Measurements from ENCODE around the gene HOXA11.

Gene HOXA11

DNA sequence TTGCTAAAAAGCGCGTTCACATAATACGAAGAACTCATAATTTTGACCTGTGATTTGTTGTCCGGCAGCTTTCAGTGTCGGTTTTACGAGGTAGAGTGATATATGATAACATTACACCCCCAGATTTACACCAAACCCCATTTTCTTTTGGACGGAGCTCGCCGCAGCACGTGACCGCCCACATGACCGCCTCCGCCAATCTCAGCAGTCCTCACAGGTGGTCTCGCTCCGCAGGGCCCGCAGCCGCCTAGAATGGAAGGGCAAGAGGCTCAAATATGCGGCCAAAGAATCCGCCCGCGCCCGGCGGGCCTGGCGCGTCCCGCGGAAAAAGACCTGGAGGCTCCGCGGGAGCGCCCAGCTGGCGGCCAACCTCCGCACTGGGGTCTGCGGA lies 28.5 kb downstream of the HOXA11 start, which contains the start of gene HOXA7:
Gene HOXA7, minus strand, starts transcription at position 168 of the 391 bp plus-strand sequence. Its CDS starts 130 bp downstream, at position 38.
- no peak for DNase-seq

DNA sequence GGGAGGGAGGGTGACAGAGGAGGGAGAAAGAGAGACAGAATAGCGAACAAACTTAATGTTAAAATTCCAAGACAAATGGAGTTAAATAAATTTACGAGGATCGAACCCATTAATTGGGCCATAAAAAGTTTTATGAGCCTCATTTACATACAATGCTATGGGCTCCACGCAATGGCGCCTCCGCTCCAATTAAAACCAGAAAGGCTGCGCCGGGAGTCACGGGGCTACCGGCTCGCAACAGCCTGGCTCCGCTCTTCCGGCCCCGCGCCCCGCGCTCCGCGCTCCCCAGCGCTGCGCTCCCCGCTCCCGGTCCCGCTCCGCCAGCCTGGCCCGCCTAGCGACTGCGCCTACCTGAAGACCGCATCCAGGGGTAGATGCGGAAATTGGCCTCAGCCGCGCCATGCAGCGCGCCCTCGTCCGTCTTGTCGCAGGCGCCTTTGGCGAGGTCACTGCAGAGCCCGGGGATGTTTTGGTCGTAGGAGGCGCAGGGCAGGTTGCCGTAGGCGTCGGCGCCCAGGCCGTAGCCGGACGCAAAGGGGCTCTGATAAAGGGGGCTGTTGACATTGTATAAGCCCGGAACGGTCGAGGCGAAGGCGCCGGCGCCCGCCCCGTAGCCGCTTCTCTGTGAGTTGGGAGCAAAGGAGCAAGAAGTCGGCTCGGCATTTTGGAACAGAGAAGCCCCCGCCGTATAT lies 29.1 kb downstream of the HOXA11 start:
- no peak for DNase-seq

DNA sequence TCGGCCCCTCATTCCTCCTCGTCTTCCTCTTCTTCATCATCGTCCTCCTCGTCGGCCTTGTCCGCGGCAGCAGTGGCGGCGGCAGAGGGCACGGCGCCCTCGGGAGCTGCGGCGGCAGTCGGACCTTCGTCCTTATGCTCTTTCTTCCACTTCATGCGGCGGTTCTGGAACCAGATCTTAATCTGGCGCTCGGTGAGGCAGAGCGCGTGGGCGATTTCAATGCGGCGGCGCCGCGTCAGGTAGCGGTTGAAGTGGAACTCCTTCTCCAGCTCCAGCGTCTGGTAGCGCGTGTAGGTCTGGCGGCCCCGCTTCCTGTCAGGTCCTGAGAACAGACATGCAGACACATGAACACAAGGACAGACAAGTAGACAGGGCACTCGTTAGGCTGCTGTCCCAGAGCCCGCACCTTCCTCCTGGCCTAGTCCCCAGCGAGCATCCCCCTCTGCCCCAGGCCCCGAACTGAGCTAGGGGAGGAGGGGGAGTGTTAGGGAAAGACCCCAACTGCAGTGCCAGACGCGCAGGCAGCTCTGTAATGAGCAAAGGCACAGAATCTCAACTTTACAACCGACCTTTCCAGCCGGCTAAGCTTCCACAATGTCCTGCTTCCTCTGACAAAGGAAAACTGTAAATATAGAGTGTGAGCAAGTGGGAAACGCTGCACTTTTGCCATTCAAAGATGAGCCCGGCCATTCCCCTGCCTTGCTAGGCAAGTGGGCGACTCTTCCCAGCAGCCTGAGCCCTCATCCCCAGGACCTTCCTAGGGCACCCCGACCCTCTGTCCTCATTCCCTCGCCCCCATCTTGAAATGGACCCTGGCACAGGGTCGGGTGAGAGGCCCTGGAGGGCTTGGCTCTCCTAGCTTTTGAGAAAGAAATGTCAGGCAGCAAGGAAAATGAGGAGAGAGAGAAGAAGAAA lies 29.9 kb downstream of the HOXA11 start:
- no peak for DNase-seq

DNA sequence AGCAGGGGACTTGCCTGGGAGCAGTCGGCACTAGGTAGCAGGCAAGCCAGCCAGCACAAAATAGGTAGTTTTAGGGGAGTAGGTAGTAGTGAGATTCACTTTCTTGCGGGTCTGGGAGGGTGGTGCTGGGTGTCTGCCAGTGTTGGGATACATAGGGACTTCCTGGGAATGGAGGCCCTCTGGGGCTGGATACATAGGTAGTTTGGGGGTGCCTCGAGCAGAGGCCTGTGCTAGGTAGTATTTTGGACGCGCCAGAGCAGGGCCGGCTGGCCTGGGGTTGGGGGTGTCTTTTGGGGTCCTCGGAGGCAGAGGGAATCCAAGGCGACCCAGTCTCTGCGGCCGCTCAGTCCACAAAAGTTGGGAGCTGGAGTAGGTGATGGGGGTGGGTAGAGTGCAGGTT lies 30.7 kb downstream of the HOXA11 start:
- DNase-seq = no peak

DNA sequence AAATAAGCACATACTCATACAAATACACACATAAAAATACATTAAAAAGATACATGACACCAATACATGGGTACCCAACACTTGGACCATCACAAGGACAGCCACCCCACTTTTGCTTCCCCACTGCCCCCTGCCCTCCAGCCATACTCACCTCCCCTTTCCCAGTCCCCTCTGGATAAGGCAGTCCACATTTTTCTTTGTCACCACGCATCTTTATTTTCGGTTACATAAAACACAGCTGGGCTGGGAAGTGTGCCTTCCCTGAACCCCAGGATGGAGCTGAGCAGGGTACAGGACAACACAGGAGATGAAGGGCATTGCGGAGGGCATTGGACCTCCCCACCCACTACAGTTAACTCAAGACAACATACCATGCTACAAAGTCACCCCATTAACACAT lies 31.5 kb downstream of the HOXA11 start:
- no peak for DNase-seq

DNA sequence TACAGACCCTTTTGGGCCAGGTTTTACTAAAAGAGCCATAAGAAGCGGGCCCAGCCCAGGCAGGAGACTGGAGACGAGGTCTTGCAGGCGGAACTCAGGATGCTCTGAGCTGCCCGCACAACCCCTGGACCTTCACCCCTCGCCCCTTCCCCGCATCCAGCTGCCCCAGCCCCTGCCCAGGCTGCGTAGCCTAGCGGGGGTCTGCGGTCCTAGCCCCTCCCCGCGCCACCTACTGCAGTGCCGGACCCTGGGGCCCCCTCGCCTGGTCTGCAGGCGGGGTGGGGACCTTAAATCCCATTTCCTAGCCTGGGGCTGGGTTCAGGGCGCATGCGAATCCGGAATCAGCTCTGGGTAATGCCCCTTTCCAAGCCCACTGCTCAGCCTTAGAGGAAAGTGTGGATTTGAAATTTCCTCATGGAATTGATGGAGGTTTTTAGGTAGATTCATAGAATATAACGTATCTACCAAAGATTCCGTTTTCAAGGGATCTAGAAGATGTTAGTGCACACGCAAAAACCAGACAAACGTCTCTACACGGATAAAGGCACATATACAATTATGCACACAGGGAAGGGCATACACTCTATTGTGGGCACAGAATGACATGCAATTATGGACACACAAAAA lies 32.1 kb downstream of the HOXA11 start:
- DNase-seq = no peak

DNA sequence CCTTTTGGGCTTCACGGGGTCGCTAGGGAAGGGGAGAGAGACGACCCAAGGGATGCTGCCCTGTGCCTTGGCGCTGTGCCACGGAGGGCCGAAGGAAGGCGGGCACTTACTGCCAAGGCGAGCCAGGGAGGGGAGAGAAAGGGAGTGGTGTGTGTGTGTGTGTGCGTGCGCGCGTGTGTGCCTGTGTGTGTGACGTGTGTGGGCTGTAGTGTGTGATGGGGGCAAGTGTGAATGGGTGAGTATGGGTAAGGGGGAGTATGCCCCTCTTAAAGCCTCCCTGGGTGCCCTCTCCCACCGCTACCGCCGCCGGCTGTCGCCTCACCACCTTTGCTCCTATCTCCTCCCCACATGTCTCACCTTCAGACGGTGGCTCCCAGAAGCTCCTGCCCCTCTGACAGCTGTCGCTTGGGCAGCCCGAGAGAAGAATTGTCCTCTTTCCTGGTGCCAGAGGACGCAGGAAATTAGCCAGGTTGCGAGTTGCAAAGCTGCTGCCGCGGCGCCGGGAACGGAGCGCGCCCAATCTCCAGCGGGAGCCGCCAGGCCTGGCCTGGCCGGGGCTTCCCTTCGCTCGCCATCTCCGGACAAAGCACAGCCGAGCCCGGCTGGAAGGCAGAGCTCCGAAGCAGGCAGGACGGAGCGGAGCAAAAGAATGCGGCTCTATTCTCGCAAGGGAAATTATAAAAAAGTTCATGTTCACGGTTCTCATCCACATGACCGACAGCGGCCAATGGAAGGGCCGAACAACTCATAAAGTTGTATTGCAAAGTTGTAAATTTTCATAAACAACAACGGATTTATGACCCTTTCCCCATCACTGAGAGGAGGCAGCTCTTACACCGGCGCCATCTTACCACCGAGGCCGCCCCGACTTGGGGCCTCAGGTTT lies 32.9 kb downstream of the HOXA11 start, which contains the start of gene HOXA3:
Gene HOXA3, minus strand, starts transcription at position 653 of the 885 bp plus-strand sequence. CDS start 41,943 bp downstream, outside the sequence.
- peak; percentile 42 for DNase-seq

DNA sequence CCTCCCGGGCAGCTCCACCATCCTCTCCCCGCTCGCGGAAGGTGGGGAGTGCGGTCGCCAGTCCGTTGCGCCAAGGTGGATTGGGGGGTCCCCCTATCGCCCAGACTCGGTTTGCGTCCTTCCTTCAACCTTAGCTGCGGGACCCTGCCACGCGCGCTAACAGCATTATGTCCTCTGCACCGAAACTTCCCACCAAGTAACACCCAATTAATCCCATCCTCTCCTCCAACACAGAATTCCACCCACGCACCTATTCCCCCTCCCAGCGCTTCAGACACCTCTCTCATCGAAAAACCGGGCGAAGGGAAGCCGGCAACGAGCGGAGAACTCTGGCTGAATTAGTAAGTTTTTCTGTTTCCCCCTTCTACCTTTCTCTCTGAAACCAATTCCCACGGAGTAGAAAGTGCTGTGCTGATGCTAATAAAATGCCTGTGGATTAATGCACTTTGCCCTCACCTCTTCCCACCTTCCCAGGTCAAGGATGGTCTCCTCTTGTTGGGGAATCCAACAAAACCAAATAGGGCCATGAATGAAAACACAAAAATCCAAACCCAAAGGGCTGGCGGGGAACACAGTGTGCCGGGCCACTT lies 33.6 kb downstream of the HOXA11 start:
- DNase-seq = peak; percentile 76

DNA sequence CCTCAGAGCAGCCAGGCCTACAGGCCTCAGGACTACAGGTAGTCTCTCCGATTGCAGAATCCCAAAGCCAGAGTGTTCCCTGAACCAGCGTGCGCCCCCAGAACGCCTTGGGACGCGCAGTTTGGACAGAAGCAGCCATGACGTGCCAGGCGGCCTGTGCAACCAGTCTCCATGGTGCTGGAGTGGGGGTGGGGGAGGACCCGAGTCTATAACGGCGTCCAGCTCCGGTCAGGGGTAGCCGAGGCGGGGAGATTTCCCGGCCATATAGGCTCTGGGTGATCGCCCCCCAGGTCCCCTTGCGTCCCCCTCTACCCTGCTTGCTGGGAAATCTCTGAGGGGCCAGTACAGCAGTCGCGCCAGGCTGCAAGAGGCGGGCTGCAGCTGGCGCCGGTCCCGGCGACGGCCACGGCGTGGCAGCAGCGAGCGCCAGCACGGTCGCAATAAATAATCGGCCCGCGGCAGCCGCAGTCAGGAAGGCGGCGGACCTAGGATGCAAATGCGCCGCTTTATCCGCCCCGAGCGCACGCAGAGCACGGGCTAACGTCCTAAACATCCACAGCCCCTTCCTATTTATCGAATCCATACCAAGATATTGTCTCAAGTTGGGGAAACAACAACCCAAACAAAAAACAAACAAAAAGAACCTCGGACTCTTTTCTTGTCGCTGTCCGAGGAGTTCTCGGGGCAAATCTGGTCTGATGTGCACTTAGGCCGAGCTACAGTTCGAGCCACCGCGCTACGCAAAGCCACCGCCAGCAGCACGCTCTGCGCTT lies 34.3 kb downstream of the HOXA11 start:
- DNase-seq = peak; percentile 81

DNA sequence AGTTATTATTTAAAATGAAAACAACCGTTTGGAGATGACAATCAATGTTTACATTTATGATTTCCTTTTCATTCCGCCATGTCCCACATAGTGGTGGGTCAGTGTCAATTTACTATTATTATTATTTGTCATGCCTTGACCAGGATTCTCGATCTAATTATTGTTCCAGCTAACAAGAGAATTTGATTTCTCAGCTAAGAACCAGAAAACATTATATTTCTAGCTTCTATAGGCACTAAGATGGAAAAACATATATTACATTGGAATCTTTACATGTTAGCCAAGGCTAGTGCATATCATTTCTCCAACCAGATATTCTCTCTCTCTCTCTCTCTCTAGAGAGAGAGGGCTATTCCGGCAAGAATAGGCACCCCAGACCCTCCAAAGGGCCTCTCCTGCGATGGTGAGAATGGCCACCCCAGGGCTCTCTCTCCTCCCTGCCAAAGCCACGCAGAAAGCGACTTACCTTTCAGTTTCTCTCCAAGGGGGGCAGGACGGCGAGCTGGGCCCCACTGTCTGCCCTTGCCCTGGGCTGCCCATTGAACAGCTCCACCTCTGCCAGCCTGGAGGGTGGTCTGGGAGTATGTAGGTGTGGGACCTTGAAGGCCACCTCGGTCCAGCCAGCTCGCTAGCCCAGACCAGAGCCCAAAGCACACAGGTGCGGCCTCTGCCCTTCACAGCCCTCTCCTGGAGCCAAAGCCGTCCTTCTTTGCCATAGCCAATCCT lies 35.0 kb downstream of the HOXA11 start:
- peak; percentile 72 for DNase-seq

DNA sequence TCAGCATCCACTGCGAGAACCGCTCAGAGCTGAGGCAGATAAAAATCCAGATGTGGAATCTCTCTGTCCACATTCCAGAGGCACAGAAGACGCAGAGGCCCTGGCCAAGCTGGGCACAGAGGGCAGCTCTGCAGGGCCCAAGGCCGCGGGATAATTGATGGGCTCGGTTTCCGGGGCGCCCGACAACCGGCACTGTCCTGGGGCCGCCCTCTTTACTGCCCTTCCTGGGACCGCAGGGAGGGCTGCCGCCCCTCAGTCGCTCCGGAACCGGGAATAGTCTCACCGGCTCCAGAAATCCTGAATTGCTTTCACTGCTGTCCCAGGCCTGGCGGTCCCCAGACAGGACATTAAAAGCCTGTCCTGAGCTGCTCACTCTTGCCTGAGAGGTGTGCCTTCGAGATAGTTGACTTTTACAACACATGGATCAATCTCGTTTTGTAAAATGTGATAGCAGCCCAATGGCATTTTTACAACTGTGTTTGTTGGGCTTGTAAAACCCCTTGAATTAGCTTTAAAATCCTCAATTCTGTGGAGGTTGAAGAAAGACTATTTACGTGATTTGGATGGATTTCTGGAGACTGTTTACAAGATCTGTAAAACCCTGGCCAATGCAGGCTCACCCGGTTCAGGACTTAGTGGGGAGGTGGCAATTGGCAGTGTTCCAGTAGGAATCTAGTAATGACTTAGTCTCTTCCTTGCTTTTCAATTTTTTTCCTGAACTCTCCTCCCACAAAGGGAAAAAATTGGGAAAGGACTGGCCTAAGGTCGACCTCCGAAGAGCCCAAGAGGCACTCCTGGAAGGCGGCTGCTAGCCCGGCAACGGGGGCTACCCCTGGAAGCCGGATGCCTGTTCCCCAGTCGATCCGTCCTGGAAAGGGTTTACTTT lies 36.0 kb downstream of the HOXA11 start:
- peak; percentile 64 for DNase-seq

DNA sequence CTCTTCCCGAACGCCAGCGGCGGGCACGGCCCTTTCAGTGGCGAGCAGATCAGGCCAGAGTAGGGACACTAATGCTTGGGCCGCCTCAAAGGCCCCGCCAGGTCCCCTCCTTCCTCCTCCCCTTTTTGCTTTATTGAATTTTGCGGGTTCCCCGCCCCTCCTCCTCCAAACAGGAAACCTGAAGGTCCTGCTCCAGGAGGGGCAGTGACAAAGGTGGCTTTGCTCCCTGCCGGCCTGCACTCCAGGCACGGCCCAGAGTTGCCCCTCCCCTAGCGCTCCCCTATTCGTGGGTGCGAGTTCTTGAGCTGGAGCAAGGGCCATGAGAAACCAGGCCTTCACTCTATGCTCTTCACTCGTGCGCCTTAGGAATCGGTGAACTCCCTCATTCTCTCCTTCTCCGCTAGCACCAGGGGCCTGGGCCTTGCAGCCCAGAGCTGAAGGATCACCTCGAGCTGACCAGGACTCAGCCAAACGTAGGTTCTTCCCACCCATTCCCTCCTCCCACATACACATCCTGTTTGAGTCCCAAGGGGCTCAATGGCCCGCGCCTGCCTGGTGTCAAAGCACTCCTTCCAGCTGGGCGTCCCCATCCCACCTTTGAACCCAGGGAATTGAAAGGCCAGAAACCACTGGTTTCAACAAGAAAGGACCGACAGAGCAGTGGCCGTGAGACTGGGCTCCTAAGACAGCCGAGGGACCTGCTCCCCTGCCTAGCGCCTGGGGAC lies 36.8 kb downstream of the HOXA11 start:
- DNase-seq = peak; percentile 35

DNA sequence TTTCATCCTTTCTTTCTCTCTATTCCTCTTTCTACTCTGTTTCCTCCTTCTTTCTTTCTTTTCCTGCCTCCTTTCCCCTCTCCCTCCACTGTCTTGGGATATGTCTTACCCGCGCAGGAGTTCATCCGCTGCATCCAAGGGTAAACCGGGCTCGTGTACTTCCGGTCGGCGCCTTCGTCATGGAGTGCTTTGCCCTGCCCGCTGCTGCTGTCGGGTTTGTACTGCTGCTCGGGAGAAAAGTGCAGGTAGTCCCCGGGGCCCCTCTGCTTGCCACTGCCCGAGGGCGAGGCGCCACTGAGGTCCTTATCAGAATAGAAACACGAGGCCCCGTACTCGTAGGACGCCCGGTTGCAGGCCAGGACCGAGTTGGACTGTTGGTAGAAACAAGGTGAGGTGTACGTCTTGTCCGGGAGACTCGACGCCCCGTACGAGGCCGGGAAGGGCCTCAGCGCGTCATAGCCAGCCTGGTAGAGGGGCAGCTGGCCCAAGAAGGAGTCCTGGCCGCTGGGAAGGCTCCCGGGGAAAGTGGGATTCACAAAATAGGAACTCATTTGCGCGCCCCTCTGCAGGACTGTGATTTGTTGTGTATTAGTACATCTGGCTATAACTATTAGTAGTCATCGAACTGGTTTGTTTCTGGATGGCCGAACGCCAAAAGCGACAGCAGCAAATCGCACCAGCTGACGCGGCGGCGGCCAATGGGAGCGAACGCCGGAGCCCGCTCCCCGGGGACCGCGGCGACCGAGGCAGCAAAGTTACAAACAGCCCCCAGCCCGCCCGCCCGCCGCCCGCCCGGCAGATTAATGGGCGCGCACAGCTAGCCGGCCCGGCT lies 37.6 kb downstream of the HOXA11 start, which contains the start of gene HOXA6:
Gene HOXA6, minus strand, starts transcription at position 576 of the 832 bp plus-strand sequence. Its CDS starts 25 bp downstream, at position 551.
- DNase-seq = peak; percentile 60

DNA sequence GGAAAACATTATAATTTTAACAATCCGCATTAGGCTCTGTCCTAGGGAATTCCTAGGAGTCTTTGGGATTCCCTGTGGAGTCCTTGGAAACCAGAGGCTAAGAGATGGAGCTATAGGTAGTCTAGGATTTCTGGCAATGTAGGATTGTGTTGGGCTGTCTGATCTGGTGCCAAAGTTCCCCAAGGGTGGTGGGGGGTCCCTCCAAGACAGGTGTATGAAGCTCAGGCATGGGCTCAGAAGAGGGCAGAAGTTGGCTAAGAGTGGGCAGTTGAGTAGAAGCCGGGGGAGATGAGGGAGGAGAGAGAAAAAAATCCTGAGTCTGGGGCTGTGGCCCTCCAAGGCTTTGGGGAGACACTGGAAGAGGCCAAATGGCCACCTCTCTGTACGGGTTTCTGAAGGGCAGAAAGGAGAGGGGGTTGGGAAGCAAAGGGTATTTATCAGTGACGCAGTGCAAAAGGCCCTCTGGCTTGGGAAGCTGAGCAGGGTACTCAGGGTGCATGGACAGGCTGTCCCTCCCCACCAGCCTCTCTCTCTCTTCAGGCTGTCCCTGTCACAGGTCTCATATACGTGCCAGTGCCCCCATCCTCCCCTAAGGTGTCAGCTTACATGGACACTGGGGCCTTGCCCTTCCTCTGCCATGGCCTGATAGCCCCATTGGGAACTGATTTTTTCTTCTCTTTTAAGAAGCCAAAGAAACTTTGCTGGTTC lies 38.4 kb downstream of the HOXA11 start:
- DNase-seq = no peak

DNA sequence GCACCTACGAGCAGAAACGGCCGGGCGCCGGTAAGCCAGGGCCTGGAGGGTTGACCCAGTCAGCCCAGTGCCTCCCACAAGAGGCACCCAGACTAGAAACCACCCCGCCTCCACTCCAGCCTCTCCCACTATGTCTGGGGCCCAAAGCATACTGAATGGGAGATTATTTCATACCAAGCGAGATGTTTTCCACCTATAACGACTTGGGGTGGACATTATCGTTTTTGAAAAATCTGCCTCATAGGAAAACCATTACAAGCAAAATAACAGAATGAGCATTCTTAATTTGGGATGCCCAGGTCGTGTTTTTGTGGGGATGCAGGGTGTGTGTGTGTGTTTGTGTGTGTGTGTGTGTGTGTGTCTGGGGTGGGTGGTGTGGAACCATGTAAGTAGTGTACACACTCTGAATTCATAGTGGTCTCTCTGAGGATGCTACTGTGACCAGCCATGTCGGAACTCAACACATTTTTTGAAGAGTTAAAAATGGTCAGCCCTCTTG lies 39.1 kb downstream of the HOXA11 start:
- DNase-seq = no peak

DNA sequence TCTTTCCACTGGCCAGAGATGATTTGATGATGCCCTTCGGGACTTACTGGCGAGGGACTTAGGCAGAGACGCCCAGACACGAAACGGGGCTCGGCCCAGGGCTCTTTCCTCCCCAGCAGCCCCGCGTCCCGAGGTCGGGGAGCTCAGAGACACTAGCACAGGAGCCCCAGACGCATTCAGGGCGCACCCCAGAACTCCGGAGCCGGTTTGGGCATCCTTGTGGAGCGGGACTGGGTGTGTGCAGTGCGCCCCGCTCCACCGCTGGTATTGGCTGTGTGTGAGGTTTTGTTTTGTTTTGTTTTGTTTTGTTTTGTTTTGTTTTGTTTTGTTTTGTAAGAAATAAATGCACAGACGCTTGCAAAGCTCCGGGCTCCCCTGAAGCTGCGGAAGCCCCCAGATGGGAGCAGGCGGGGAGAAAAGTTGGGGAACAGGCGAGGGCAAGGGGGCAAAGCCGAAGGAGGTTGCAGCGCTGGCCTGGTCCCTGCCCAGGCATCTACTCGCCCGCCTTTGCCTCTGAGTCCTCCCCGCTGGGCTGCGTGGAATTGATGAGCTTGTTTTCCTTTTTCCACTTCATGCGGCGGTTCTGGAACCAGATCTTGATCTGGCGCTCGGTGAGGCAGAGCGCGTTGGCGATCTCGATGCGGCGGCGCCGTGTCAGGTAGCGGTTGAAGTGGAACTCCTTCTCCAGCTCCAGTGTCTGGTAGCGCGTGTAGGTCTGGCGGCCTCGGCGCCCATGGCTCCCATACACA lies 39.7 kb downstream of the HOXA11 start:
- DNase-seq = no peak

All from DMS79 treated with DMSO at 0.1 percent for 48 hours (cell line).